Ovary (tissue), 3 donors: ENCODE data around the gene OSGEPL1.
A peak's percentile ranks its signal among the peaks of the same experiment; 100 is the strongest.

Experiments
- CTCF ChIP-seq, 3 donors: fragments of 450-650 bp in 2 of 3; fragments of 200-600 bp in 1 of 3; IDR thresholded peaks; one replicate each; pipeline versions ENCODE4 v1.5.1 to v1.8.0; 2016 to 2022; ENCODE audit warnings: antibody characterized with exemption in 3 of 3, mild to moderate bottlenecking in 1 of 3
- POLR2A ChIP-seq: fragments of 450-650 bp; IDR thresholded peaks from one replicate; pipeline ENCODE4 v1.6.1; 2017; ENCODE audit warnings: antibody characterized with exemption, mild to moderate bottlenecking, moderate library complexity
- donor health status: DM: no; HTN: no; CAD: no.

DNA sequence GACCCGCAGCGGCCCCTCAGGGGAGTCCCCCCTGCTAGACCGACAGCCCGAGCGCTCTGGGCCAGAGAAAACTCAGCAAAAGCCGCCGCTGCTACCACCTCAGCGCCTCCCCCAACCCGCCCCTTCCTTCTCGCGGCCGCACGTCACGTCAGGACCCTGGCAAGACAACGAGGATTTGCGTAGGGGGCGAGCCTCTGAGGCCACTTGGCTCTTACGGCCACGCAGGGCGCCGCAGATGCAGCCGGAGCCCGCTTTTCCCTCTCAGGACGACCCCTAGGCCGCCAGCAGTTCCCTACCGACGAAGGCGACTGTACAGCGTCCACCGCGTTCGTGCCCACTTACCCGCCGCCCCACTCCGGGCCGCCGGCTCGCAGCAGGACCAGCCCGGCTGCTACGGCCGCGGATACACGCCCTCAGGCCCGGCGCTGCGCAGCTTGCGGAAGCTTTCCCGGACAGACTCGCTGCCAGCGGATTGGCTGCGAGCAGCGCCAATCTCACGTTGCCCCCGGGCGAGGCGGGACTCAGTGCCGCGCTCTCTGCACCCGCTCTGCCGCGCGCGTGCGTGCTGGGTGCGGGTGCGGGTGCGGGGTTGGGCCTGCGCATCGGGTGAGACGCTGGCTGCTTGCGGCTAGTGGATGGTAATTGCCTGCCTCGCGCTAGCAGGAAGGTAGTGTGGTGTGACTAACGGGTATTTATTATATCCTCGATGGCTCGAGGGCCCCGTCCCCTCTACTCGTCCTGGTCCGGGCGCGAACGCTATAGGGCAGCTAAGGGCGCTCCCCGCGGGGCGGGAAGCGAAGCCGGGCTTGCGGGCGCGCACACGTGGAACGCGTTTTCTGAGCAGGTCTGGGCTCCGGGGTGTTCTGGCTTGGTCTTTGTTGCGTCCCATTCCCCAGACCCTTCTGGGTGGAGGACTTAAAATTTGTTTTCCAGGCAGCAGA lies 21.6 kb upstream of the OSGEPL1 start, which contains the start of the genes ORMDL1 and PMS1:
- TF ChIP-seq POLR2A (peak; percentile 89), CTCF (IDR thresholded peaks at IDR 0.05) (peak in 2 of 3 donors; percentile 21 to 28)
